Smooth muscle cell of the brain vasculature (primary cell): Measurements from ENCODE around the gene BAG5.
A peak's percentile ranks its signal among the peaks of the same experiment; 100 is the strongest.
"Not testable (repeated sequence)": the region's sequence is repeated elsewhere in the genome, so short reads cannot be mapped to it uniquely, and the experiment has no call there.

ENCODE experiments used
- DNase-seq: peaks from one replicate; pipeline ENCODE4 v3.0.0-alpha.2; 2012; ENCODE audit warnings: low read depth, low spot score

The BAG5 gene

GRCh38 chr14:103562429-103563225 lies at the start of gene BAG5, which contains the start of gene COA8:
Gene BAG5 (minus strand): TSS chr14:103562657. CDS start chr14:103561164, 1,493 bp downstream.
Gene COA8 (plus strand): TSS chr14:103562960. CDS start chr14:103563002, 42 bp downstream.
- peak; percentile 47 for DNase-seq

DNA sequence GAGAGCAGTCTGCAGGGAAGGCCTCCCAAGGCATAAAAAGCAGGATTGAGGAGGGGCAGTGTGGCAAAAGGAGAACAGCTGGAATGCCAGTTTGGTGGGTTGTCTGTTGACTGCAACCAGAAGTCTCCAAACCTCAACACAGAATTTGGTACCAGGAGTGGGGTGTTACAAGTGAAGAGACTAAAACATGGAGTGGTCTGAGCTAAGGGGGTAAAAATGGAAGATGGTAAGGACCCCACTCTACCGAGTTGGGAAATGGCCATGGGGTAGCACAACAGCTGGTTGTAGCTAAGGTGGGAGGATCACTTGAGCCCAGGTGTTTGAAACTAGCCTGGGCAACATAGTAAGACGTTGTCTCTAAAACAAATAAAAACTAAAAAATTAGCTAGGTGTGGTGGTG lies 48.8 kb upstream of the BAG5 start:
- no peak for DNase-seq

DNA sequence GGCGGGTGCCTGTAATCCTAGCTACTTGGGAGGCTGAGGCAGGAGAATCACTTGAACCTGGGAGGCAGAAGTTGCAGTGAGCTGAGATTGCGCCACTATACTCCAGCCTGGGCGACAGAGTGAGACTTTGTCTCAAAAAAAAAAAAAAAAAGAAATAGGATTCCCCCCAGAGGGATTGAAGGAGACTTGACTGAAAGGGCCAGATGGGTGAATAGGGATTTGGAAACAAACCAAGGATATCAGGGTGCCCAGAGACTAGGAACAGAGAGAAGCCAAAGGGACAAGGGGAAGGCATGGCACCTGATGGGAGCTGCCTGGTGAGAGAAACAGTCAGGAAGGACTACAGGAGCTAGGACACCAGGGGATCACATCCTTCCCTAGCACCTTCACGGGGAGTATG lies 46.6 kb upstream of the BAG5 start:
- DNase-seq = not testable (repeated sequence)

GRCh38 chr14:103607822-103608221 lies 45.4 kb upstream of the BAG5 start:
- no peak for DNase-seq

- peak; percentile 89 for DNase-seq
Observed at GRCh38 chr14:103606963-103607668, 44.7 kb upstream of the BAG5 start.

DNA sequence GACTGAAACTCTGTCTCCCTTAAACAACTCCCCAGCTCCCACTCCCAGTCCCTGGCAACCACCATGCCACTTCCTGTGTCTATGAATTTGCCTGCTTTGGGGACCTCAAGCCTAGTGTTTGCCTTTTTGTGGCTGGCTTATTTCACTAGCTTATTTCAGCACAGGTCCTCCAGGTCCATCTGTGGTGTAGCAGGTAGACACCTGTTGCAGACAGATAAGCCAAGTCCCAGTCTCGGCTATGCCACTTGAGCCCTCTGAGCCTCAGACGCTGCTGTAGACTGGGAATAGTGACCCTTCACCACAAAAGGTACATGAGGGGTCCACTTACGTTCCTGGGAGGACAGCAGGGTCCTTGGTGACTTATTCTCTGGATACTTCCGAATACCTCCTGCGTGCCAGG lies 42.2 kb upstream of the BAG5 start:
- DNase-seq = no peak

GRCh38 chr14:103600503-103600902 lies 38.0 kb upstream of the BAG5 start:
- no peak for DNase-seq

DNA sequence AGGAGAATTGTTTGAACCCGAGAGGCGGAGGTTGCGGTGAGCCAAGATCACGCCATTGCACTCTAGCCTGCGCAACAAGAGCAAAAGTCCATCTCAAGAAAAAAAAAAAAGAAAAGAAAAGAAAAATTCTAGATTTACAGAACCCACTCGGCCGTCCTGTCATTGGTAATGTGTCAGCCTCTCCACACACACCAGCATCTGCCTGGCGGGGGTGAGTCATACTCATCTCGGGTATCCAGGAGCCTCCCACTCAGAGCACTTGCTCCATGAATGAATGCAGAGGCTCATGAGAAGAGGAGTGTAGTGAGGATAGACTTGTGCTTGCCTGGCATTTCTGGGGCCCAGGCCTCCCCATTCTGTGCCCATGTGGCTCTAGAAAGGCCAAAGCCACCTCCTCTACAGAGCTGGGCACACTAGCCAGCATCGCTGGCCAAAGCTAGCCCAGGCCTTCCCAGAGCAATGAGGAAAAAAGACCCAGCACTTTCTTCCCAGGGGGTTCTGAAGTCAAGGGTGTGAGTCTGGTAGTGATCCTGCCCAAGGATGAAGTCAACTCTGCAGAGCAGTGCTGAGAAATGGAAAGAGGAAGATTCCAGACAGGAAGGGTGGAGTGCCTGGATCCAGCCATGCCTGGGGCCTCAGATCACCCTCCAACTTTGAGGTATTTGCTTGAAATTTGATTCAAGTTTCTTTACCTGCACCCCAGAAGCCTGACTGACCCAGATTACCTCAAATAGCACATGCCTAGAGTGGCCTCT lies 35.3 kb upstream of the BAG5 start:
- DNase-seq = peak; percentile 31

GRCh38 chr14:103594265-103594664 lies 31.8 kb upstream of the BAG5 start:
- peak; percentile 65 for DNase-seq

- DNase-seq = no peak
Observed at GRCh38 chr14:103593577-103593976, 31.1 kb upstream of the BAG5 start.

GRCh38 chr14:103584326-103584915 lies 22.0 kb upstream of the BAG5 start:
- no peak for DNase-seq

DNA sequence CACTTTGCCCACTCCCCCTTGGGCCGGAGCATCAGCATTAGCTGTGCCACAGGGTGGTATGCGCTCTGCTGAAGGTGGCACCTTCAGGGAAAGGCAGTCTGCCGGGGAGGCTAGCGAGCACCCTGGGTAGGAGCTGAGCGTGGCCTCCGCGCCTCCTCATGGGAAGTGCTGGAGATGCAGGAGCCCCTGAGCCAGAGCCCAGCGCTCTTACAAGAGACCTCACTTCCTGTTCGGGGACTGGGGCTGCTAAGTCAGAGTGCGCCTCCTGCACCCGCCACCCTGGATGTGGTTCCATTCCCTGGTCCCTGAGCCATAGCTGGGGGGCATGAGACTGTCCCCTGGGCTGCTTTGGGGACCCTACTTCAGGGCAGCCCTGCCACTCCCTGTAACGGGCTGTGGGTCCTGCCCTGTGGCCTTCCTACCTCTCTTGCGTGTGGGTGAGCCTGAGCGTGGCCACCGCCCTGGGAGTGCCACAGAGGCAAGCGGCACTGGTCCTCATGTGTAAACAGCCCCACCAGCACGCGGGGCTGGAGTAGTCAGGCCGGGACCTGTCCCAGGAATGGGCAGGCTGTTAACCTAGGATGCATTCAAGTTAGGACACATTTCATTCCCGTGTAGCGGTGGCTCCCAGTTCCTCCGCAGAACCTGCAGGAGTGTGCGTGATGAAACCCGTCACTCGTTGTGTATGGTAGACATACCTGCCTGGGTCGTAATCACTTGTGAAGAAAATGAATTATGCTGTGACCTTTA lies 19.7 kb upstream of the BAG5 start:
- DNase-seq = no peak

- DNase-seq = no peak
Observed at GRCh38 chr14:103581206-103581605, 18.7 kb upstream of the BAG5 start.

GRCh38 chr14:103578401-103579075 lies 16.1 kb upstream of the BAG5 start:
- no peak for DNase-seq

DNA sequence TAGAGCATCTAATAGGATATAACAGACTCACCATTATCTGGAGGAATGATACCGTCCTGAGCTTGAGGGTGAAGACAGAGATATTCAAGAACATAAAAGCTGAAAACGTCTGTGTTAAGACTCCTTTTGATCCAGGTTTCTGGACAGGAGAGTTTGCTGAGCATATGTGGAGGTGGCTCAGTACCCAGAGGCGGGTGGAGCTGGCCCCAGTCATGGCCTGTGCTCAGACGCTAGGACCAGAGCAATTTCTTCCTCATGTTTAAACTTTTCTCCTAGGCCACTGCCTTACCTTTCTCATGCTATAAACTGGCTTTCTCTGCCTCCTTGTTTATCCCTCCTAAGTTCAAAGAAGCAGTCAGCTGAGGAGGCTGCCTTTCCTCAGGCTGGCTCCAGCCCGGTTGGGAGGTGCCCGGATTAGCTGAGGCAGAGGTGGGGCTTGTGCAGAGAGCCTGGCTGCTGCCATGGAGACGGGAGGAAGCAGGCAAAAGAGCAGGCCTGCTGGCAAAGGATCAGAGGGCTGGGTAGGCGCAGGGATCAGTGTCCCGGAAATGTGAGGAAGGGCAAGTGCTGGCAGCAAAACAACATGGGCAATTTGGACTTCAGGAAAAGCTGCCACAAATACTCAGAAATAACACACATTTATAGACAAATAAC lies 14.0 kb upstream of the BAG5 start:
- peak; percentile 63 for DNase-seq

DNA sequence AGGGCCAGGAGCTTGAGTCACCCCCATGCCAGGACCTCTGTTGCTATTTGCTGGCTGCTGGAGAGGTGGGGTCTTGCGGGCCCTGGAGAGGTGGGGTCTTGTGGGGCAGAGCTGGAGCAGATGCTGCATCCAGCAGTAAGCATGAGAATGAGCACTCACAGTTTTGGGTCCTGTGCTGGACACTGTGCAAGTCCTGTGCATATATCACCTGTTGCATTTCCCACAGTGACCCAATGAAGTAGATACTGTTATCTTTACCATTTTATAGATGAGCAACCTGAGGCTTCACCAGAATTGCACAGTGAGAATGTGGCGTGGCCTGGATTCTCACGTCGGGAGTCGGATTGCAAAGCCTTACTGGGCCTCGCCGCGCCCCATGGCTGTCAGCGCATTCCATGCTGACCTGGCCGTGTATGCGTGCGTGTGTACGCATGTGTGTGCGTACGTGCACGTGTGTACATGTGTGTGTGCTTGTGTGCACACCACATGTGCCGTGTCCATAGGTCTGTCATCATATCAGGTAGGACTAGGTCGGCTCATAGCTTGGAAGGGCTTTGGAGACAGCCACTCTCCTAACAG lies 12.3 kb upstream of the BAG5 start:
- DNase-seq = no peak

DNA sequence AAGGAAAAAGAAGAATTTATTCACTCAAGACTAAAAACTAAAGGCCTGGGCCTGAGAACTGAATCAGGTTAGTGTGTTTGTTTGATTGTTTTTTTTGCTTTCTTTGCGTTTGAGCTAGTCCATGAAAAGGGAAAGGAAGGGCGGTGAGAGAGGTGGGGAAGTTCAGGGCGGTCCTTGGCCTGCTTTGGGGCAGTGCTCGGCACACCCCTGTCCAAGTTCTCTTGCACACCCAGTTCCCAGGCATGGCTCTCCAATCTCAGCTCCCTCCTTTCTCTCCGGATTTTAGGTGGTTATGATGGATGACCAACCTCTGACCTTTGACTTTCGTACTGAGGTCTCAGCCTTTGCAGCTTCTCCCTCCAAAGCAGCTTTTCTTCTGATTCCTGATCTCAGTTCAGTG lies 11.6 kb upstream of the BAG5 start:
- DNase-seq = no peak

GRCh38 chr14:103569408-103569807 lies 7.0 kb upstream of the BAG5 start:
- no peak for DNase-seq

DNA sequence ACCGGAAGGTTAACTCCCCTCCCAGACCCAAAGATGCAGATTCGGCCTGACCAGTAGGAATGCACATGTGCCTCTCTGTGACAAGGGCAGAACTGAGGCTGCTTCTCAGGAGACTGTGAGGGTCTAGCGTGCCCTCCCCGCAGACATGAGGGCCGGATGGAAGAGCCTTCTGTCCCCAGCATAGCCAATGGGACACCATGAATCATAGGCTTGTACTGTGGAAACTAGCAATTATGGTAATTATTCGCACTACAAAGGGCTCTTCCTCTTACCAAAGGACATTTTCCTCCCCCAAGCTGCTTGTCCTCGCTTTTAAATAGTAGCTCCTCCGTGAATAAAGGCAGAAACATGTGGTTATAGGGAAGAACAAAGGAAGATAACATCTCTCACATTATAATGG lies 6.5 kb upstream of the BAG5 start:
- no peak for DNase-seq
